ENCODE results near the gene FBXO39.
"Not testable (repeated sequence)": the region's sequence is repeated elsewhere in the genome, so short reads cannot be mapped to it uniquely, and the experiment has no call there.

Gene FBXO39

GRCh38 chr17:6793748-6794493 is 17.9 kb downstream of the FBXO39 start:
- DNase-seq = no peak

- no peak for DNase-seq
Measured at GRCh38 chr17:6796017-6796886, 20.2 kb downstream of the FBXO39 start.

- DNase-seq = no peak
Measured at GRCh38 chr17:6796887-6797490, 21.0 kb downstream of the FBXO39 start.

GRCh38 chr17:6797718-6798351 is 21.8 kb downstream of the FBXO39 start:
- no peak for DNase-seq

GRCh38 chr17:6799738-6800137 is 23.7 kb downstream of the FBXO39 start:
- DNase-seq = no peak

GRCh38 chr17:6800422-6801027 is 24.5 kb downstream of the FBXO39 start:
- DNase-seq = no peak

GRCh38 chr17:6811510-6811909 is 35.5 kb downstream of the FBXO39 start:
- DNase-seq = no peak

GRCh38 chr17:6812295-6812694 is 36.3 kb downstream of the FBXO39 start:
- DNase-seq = no peak

GRCh38 chr17:6815775-6816174 is 39.8 kb downstream of the FBXO39 start:
- DNase-seq = no peak

- not testable (repeated sequence) for DNase-seq
Measured at GRCh38 chr17:6816368-6816767, 40.4 kb downstream of the FBXO39 start.

- DNase-seq = no peak
Measured at GRCh38 chr17:6818938-6819337, 42.9 kb downstream of the FBXO39 start.

- no peak for DNase-seq
Measured at GRCh38 chr17:6823011-6823442, 47.0 kb downstream of the FBXO39 start.

- no peak for DNase-seq
Measured at GRCh38 chr17:6830383-6830986, 54.5 kb downstream of the FBXO39 start.

GRCh38 chr17:6831661-6832263 is 55.7 kb downstream of the FBXO39 start, which contains the start of gene TEKT1:
TEKT1 (minus strand) TSS chr17:6831729; CDS start chr17:6830376, 1,353 bp downstream.
- no peak for DNase-seq
